ENCODE measurements around the gene SLC10A6. TPM values are rescaled to one million over a fixed set of nuclear protein-coding genes. Genes with fewer than 3 reads are reported as not detected.

The SLC10A6 gene
- total and polyA plus RNA-seq, 2 of the 13 experiments (the other 11 are each of a cell fraction or from before 2014, with no cell fraction given), result not detected

- TF ChIP-seq GPBP1L1 (CRISPR knock-in tag; IDR thresholded peaks at IDR 0.05) (no peak), MTF2 (CRISPR knock-in tag; IDR thresholded peaks at IDR 0.05; ENCODE audit: borderline replicate concordance) (no peak), TP53 (CRISPR knock-in tag; conservative IDR thresholded peaks at IDR 0.05) (no peak), ZNF570 (CRISPR knock-in tag; IDR thresholded peaks at IDR 0.05; ENCODE audit: borderline replicate concordance) (no peak), NFE2L1 (CRISPR knock-in tag; IDR thresholded peaks at IDR 0.05; ENCODE audit: borderline replicate concordance) (no peak), ZNF121 (CRISPR knock-in tag; IDR thresholded peaks at IDR 0.05) (no peak; the same call in 1 of the 2 replicates), ZFP62 (CRISPR knock-in tag; IDR thresholded peaks at IDR 0.05) (no peak), NR2C2 (CRISPR knock-in tag; IDR thresholded peaks at IDR 0.05; ENCODE audit: borderline replicate concordance) (no peak), TAF15 (IDR thresholded peaks at IDR 0.05; ENCODE audit: low read depth, low read length, poor library complexity, severe bottlenecking) (no peak), ZNF598 (CRISPR knock-in tag; IDR thresholded peaks at IDR 0.05; ENCODE audit: borderline replicate concordance) (no peak), ZNF331 (CRISPR knock-in tag; IDR thresholded peaks at IDR 0.05) (0 out of 2 replicates have a peak, but pooled peaks have one; percentile 41), SNAPC2 (CRISPR knock-in tag; IDR thresholded peaks at IDR 0.05) (no peak), SNAPC5 (CRISPR knock-in tag; IDR thresholded peaks at IDR 0.05; ENCODE audit: borderline replicate concordance) (no peak), REXO4 (CRISPR knock-in tag; IDR thresholded peaks at IDR 0.05; ENCODE audit: borderline replicate concordance) (no peak), ZNF746 (CRISPR knock-in tag; IDR thresholded peaks at IDR 0.05) (no peak), BATF2 (CRISPR knock-in tag; IDR thresholded peaks at IDR 0.05) (no peak), ZNF446 (CRISPR knock-in tag; IDR thresholded peaks at IDR 0.05) (no peak), ZSCAN29 (CRISPR knock-in tag; conservative IDR thresholded peaks at IDR 0.05) (no peak), ZZZ3 (CRISPR knock-in tag; IDR thresholded peaks at IDR 0.05; ENCODE audit: borderline replicate concordance) (no peak), BORCS8-MEF2B (CRISPR knock-in tag; IDR thresholded peaks at IDR 0.05) (peak; percentile 39; the same call in 1 of the 2 replicates), ZNF619 (CRISPR knock-in tag; IDR thresholded peaks at IDR 0.05) (no peak), HNRNPK (IDR thresholded peaks at IDR 0.05; ENCODE audit: low read depth, low read length, poor library complexity, severe bottlenecking) (no peak), RORA (CRISPR knock-in tag; IDR thresholded peaks at IDR 0.05) (no peak), ZNF577 (CRISPR knock-in tag; IDR thresholded peaks at IDR 0.05; ENCODE audit: borderline replicate concordance, low read depth) (no peak), MLXIP (CRISPR knock-in tag; IDR thresholded peaks at IDR 0.05; ENCODE audit: borderline replicate concordance) (no peak), ZBTB1 (CRISPR knock-in tag; IDR thresholded peaks at IDR 0.05; ENCODE audit: borderline replicate concordance) (no peak), ZNF160 (CRISPR knock-in tag; IDR thresholded peaks at IDR 0.05) (no peak)
Measured at GRCh38 chr4:86791126-86791525, 58.1 kb downstream of the SLC10A6 start (continued).
